ENCODE data around the gene ZNF488.

Gene ZNF488

DNA sequence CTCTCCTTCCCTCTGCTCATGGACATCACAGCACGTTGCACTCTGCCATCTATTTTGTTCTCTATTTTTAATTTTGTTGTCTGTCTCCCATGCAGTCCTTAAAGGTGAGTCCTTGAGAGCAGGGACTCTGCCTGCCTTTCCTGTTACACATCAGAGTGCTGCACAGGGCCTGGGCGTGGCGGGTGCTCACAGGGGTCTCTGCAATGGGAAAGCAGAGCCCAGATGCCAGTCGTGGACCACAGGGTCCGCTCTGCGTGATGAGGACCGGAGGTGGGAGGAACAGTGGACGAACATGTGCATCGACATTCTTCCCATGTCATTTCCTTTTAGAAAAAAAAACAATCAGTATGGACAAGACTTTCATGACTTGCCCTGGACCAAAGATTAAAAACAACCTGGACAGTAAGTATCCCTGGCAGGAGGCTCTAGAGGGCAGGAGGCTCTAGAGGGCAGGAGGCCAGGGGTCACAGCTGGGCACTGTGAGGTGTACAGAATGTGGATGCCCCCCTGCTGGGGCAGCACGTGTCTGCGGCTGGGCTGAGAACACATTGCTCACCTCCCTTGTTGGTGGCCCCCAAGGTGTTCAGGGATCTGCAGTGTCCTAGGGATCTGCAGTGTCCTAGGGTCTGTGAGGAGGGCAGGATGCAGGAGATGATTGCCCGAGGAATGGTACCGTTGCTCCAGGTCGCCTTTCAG is 29.6 kb upstream of the ZNF488 start:
- Histone ChIP-seq H3K79me2 (no peaks in the 10 kb centered on the region), H3K4me1 (no peaks in the 10 kb centered on the region), H3K9ac (no peak overlapping the region), H3K4me3 (ENCODE audit: low read depth, low read length) (no peak overlapping the region), H3K4me2 (ENCODE audit: low read length) (no peak overlapping the region), H3K9me3 (ENCODE audit: control insufficient read depth, low read length) (no peaks in the 10 kb centered on the region), H3K27ac (no peak overlapping the region), H3K36me3 (ENCODE audit: control insufficient read depth, insufficient read depth, low read length) (no peaks in the 10 kb centered on the region), H3K27me3 (ENCODE audit: control insufficient read depth, insufficient read depth, low read length) (no peaks in the 10 kb centered on the region), H2AFZ (no peak overlapping the region)
- TF ChIP-seq, protein P1, sequence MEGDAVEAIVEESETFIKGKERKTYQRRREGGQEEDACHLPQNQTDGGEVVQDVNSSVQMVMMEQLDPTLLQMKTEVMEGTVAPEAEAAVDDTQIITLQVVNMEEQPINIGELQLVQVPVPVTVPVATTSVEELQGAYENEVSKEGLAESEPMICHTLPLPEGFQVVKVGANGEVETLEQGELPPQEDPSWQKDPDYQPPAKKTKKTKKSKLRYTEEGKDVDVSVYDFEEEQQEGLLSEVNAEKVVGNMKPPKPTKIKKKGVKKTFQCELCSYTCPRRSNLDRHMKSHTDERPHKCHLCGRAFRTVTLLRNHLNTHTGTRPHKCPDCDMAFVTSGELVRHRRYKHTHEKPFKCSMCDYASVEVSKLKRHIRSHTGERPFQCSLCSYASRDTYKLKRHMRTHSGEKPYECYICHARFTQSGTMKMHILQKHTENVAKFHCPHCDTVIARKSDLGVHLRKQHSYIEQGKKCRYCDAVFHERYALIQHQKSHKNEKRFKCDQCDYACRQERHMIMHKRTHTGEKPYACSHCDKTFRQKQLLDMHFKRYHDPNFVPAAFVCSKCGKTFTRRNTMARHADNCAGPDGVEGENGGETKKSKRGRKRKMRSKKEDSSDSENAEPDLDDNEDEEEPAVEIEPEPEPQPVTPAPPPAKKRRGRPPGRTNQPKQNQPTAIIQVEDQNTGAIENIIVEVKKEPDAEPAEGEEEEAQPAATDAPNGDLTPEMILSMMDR (IDR thresholded peaks at IDR 0.05) = no peak

DNA sequence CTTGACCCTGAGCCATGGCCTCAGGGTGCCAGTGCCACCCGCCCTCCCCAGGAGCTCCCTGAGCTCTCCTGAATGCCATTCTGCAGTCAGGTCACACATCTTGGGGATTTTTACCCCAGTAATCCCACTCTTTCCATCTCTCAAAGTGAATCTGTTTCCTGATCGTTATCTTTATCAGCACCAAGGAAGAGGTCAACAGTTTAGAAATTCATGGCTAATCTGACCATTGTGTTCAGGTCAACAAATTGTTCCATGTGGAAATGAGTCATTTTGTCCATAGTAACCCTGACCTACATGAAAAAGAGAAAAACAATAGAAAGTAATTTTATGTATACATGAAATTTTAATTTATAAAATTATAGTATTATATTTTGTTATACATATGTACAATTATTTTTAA is 28.8 kb upstream of the ZNF488 start:
- H3K4me2 ChIP-seq (ENCODE audit: low read length) = no peak overlapping the region
- TF ChIP-seq, protein P1 (IDR thresholded peaks at IDR 0.05) = no peak
- no peaks in the 10 kb centered on the region for H3K79me2 ChIP-seq
- H3K4me1 ChIP-seq = no peaks in the 10 kb centered on the region
- no peaks in the 10 kb centered on the region for H3K36me3 ChIP-seq (ENCODE audit: control insufficient read depth, insufficient read depth, low read length)
- H3K27ac ChIP-seq = no peak overlapping the region
- no peaks in the 10 kb centered on the region for H3K27me3 ChIP-seq (ENCODE audit: control insufficient read depth, insufficient read depth, low read length)
- H3K4me3 ChIP-seq (ENCODE audit: low read depth, low read length) = no peak overlapping the region
- no peak overlapping the region for H3K9ac ChIP-seq
- H2AFZ ChIP-seq = no peak overlapping the region
- H3K9me3 ChIP-seq (ENCODE audit: control insufficient read depth, low read length) = no peaks in the 10 kb centered on the region

DNA sequence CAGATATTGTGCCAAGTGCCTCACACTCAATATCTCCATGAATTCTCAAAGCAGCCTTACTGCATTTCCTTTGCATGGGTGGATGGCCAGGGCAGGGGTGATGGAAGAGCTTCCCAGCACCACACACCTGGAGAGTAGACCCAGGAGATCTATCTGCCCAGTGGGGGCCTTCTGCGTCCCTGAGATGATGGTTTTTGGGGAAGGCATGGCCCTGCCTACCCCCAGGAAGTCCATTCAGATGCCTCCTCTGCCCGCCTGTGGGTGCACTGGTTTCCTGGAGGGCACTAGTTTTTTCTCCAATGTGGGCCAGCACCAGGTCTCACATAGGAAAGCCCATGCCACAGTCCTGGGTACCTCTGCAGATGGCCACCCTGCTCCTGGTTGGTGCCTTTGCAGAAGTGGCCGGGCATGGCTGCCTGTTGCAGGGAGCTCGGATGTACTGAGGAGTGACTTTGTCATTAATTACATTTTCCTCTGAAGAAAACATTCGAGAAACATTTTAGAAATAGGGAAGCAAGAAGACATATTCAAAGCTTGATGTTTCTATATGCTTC is 28.2 kb upstream of the ZNF488 start:
- no peak overlapping the region for H2AFZ ChIP-seq
- H3K79me2 ChIP-seq = no peaks in the 10 kb centered on the region
- H3K27me3 ChIP-seq (ENCODE audit: control insufficient read depth, insufficient read depth, low read length) = no peaks in the 10 kb centered on the region
- no peak overlapping the region for H3K27ac ChIP-seq
- H3K36me3 ChIP-seq (ENCODE audit: control insufficient read depth, insufficient read depth, low read length) = no peaks in the 10 kb centered on the region
- no peak overlapping the region for H3K4me3 ChIP-seq (ENCODE audit: low read depth, low read length)
- TF ChIP-seq, protein P1 (IDR thresholded peaks at IDR 0.05) = no peak
- no peak overlapping the region for H3K4me2 ChIP-seq (ENCODE audit: low read length)
- H3K9ac ChIP-seq = no peak overlapping the region
- no peaks in the 10 kb centered on the region for H3K4me1 ChIP-seq
- no peaks in the 10 kb centered on the region for H3K9me3 ChIP-seq (ENCODE audit: control insufficient read depth, low read length)

DNA sequence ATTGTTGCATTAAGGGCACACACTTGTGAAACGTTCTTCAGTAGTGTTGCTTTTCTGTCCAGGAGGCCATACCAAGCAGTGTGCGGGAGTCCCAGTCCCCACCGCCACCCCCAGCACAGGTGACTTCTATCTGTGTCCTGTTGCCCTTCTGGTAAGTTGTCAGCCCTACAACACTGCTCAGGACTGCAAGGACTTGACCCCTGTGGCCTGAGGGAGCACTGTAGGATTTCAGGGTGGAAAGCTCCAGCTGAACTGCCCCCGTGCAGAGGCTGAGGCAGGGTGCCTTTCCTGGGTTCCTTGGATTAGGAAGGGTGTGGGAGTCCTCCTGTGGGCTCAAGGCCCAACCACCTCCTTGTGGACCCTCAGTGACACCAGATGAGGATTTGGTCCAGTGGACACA is 26.8 kb upstream of the ZNF488 start:
- H3K9me3 ChIP-seq (ENCODE audit: control insufficient read depth, low read length) = no peaks in the 10 kb centered on the region
- H3K36me3 ChIP-seq (ENCODE audit: control insufficient read depth, insufficient read depth, low read length) = no peaks in the 10 kb centered on the region
- no peak overlapping the region for H3K4me2 ChIP-seq (ENCODE audit: low read length)

More for the DNA sequence above, 26.8 kb upstream of the ZNF488 start:
- Histone ChIP-seq H3K9ac (no peak overlapping the region), H2AFZ (no peak overlapping the region), H3K27me3 (ENCODE audit: control insufficient read depth, insufficient read depth, low read length) (no peaks in the 10 kb centered on the region), H3K4me1 (no peaks in the 10 kb centered on the region), H3K4me3 (ENCODE audit: low read depth, low read length) (no peak overlapping the region), H3K79me2 (no peaks in the 10 kb centered on the region), H3K27ac (no peak overlapping the region)
- TF ChIP-seq, protein P1 (IDR thresholded peaks at IDR 0.05) = no peak

Data from parathyroid adenoma (tissue), 2 donors.